ENCODE measurements around the gene ZBTB38. TPM values are rescaled to one million over a fixed set of nuclear protein-coding genes. Genes with fewer than 3 reads are reported as not detected.

Gene ZBTB38
- total and polyA plus RNA-seq, 2 donors (not counting 3 experiments of a cell fraction or from before 2014, with no cell fraction given): 31.1 to 85.2 TPM

DNA sequence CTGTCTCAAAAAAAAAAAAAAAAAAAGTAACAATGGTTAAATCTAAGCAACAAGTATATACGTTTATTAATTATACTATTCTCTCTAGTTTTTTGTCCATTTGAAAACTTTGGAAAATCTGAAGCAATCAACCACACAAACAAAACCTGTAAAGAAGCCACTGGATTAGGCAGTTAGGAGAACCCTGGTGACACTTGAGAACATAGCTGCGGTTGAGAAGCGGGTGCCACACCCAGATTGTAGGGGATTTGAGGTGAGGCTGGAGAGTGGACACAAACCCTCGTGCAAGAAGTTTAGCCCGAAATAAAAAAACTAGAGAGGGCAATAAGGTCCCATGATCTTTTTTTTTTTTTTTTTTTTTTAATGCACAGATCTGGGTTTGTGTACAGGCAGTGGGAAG lies 25.9 kb upstream of the ZBTB38 start:
- H2AFZ ChIP-seq (ENCODE audit: low read depth, low read length): no peak overlapping the region
- peaks cover 17% of the 10 kb centered on the region for H3K4me1 ChIP-seq (ENCODE audit: control insufficient read depth, extremely low read depth, insufficient read depth, low read length)
- FAIRE-seq: no peak
- no peaks in the 10 kb centered on the region for H3K27me3 ChIP-seq (ENCODE audit: control insufficient read depth in 2 of 2, insufficient read depth in 2 of 2, low read length in 2 of 2)
- dilution Hi-C loops (cut with MboI; ENCODE audit: extremely low pct_ligation_motif_present, low sequenced_read_pairs) (no loop called here), intact Hi-C loops (cut with micrococcal nuclease) (no loop called here)
- H3K36me3 ChIP-seq (ENCODE audit: control insufficient read depth in 2 of 2, extremely low read depth in 1 of 2, insufficient read depth in 2 of 2, low read length in 2 of 2): no peaks in the 10 kb centered on the region
- ChIA-PET POLR2A (interaction anchor here (0.7 kb wide), 1 partner anchor 92 kb away, joined by 4 read pairs; no protein-coding TSS in a partner anchor), CTCF (interaction anchor here (0.6 to 1.1 kb wide), 2 partner anchors 31 to 90 kb away, joined by 3 to 4 read pairs; no protein-coding TSS in a partner anchor)
- H3K9ac ChIP-seq (replicated peaks; ENCODE audit: extremely low read depth, insufficient read depth, low read length): no peak overlapping the region
- H3K4me2 ChIP-seq (ENCODE audit: insufficient read depth, low read length): no peak overlapping the region
- TF ChIP-seq GATA2 (IDR thresholded peaks at IDR 0.05; ENCODE audit: insufficient read depth, insufficient read length, low read depth, low read length) (no peak), JUN (IDR thresholded peaks at IDR 0.05; ENCODE audit: borderline replicate concordance, insufficient read depth, insufficient read length, low read depth) (no peak), POLR2A (IDR thresholded peaks at IDR 0.05; ENCODE audit: low read depth, low read length) (no peak), EZH2 (IDR thresholded peaks at IDR 0.05; ENCODE audit: borderline replicate concordance, low read depth, low read length, severe bottlenecking) (no peak), FOS (IDR thresholded peaks at IDR 0.05; ENCODE audit: borderline replicate concordance, insufficient read depth, low read length) (no peak), MYC (IDR thresholded peaks at IDR 0.05; ENCODE audit: low read depth, low read length) (no peak), POLR2AphosphoS5 (IDR thresholded peaks at IDR 0.05; ENCODE audit: insufficient read depth, low read depth, low read length) (no peak)
- TF ChIP-seq, protein P1, sequence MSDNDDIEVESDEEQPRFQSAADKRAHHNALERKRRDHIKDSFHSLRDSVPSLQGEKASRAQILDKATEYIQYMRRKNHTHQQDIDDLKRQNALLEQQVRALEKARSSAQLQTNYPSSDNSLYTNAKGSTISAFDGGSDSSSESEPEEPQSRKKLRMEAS (IDR thresholded peaks at IDR 0.05; ENCODE audit: insufficient read depth, insufficient read length): no peak
- TF ChIP-seq, protein P2, sequence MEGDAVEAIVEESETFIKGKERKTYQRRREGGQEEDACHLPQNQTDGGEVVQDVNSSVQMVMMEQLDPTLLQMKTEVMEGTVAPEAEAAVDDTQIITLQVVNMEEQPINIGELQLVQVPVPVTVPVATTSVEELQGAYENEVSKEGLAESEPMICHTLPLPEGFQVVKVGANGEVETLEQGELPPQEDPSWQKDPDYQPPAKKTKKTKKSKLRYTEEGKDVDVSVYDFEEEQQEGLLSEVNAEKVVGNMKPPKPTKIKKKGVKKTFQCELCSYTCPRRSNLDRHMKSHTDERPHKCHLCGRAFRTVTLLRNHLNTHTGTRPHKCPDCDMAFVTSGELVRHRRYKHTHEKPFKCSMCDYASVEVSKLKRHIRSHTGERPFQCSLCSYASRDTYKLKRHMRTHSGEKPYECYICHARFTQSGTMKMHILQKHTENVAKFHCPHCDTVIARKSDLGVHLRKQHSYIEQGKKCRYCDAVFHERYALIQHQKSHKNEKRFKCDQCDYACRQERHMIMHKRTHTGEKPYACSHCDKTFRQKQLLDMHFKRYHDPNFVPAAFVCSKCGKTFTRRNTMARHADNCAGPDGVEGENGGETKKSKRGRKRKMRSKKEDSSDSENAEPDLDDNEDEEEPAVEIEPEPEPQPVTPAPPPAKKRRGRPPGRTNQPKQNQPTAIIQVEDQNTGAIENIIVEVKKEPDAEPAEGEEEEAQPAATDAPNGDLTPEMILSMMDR (IDR thresholded peaks at IDR 0.05; ENCODE audit: extremely low read depth in 1 of 2, insufficient read depth in 1 of 2, low read depth in 1 of 2, low read length in 2 of 2): no peak
- no peak overlapping the region for H3K4me3 ChIP-seq (replicated peaks in 1 of 3; ENCODE audit: insufficient read depth in 1 of 3, low read depth in 1 of 3, low read length in 3 of 3)
- DNase-seq (ENCODE audit: low read depth, low spot score): no peak
- no peaks in the 10 kb centered on the region for H4K20me1 ChIP-seq (replicated peaks; ENCODE audit: control insufficient read depth, extremely low read depth, insufficient read depth, low read length)
- H3K27ac ChIP-seq (ENCODE audit: insufficient read depth, low read depth, low read length): no peak overlapping the region
- H3K79me2 ChIP-seq (ENCODE audit: control insufficient read depth, insufficient read depth, low read length): no peaks in the 10 kb centered on the region
- no peaks in the 10 kb centered on the region for H3K9me3 ChIP-seq (replicated peaks; ENCODE audit: control insufficient read depth, insufficient read depth, low read length)
- no peaks in the 10 kb centered on the region for H3K9me1 ChIP-seq (replicated peaks; ENCODE audit: control insufficient read depth, extremely low read depth, insufficient read depth, low read length)
- no TSS peak for BruUV-seq (replicated peaks)

Measured in endothelial cell of umbilical vein (primary cell).